IMR-90 (cell line): ENCODE measurements around the gene MDM2. TPM values are rescaled to one million over a fixed set of nuclear protein-coding genes. Genes with fewer than 3 reads are reported as not detected.

Experiments
- ATAC-seq: fragments of 200-7000 bp; cut with Tn5 transposase; 2 replicates; pipeline ENCODE4 v1.9.1; 2020; ENCODE audit warnings: low read depth, mild to moderate bottlenecking, moderate library complexity
- BruUV-seq: library from RNA; stranded (reverse); fragments of 400-500 nt; replicated peaks from 2 replicates; lab custom pipeline; 2021; lab: Mats Ljungman, UMichigan
- CTCF ChIA-PET: fragments of 300-600 bp; formaldehyde crosslinking; extraction: SDS; loops from one replicate; lab custom pipeline; 2021; ENCODE audit warnings: antibody characterized with exemption; lab: Yijun Ruan, JAX
- POLR2A ChIA-PET: fragments of 300-600 bp; sonication (Branson Sonifier 250); formaldehyde crosslinking; loops from one replicate; lab custom pipeline; 2022; ENCODE audit warnings: antibody characterized with exemption; ENCODE audit not compliant: unreplicated experiment; lab: Charles Lee
- DNase-seq: peaks from one replicate; pipeline ENCODE4 v3.0.0; 2013
- H2AFZ ChIP-seq: replicated peaks from 2 replicates; pipeline ENCODE3; 2013; ENCODE audit warnings: low read length, mild to moderate bottlenecking; ENCODE audit not compliant: poor library complexity
- H2AK5ac ChIP-seq: 2 replicates; pipeline ENCODE4 v1.6.1; 2013; ENCODE audit warnings: low read depth, low read length, inconsistent platforms
- H2AK9ac ChIP-seq: replicated peaks from 2 replicates; pipeline ENCODE3; 2013; ENCODE audit warnings: mild to moderate bottlenecking, low read depth, low read length, moderate library complexity; ENCODE audit not compliant: poor library complexity
- H2BK120ac ChIP-seq: 2 replicates; pipeline ENCODE4 v1.6.1; 2013; ENCODE audit warnings: low read depth, low read length, inconsistent platforms
- H2BK15ac ChIP-seq: 3 replicates; pipeline ENCODE4 v1.6.1; 2013; ENCODE audit warnings: low read depth, low read length, inconsistent platforms
- H2BK20ac ChIP-seq: 2 replicates; pipeline ENCODE4 v1.6.1; 2013; ENCODE audit warnings: low read depth, mild to moderate bottlenecking, inconsistent platforms, low read length, moderate library complexity
- H2BK5ac ChIP-seq: 2 replicates; pipeline ENCODE4 v1.6.1; 2013; ENCODE audit warnings: mild to moderate bottlenecking, low read depth, low read length, inconsistent platforms; ENCODE audit not compliant: poor library complexity, severe bottlenecking
- H3K14ac ChIP-seq: replicated peaks from 2 replicates; pipeline ENCODE4 v1.6.1; 2013; ENCODE audit warnings: low read depth, low read length, inconsistent platforms
- H3K18ac ChIP-seq: 2 replicates; pipeline ENCODE4 v1.6.1; 2013; ENCODE audit warnings: low read depth, low read length, control low read depth
- H3K23ac ChIP-seq: 2 replicates; pipeline ENCODE4 v1.6.1; 2013; ENCODE audit warnings: low read depth, low read length, inconsistent platforms
- H3K27ac ChIP-seq: 2 replicates; pipeline ENCODE4 v1.5.1; 2013; ENCODE audit warnings: mild to moderate bottlenecking, control low read depth, low read length; ENCODE audit not compliant: insufficient read depth
- H3K27me3 ChIP-seq: 2 replicates; pipeline ENCODE4 v1.6.1; 2013; ENCODE audit warnings: low read length; ENCODE audit not compliant: control insufficient read depth, insufficient read depth
- H3K36me3 ChIP-seq: 2 replicates; pipeline ENCODE4 v1.6.1; 2013; ENCODE audit warnings: low read length, mixed read lengths; ENCODE audit not compliant: control insufficient read depth, insufficient read depth
- H3K4ac ChIP-seq: 2 replicates; pipeline ENCODE4 v1.6.1; 2013; ENCODE audit warnings: low read depth, low read length, inconsistent platforms
- H3K4me1 ChIP-seq: 2 replicates; pipeline ENCODE4 v1.6.1; 2013; ENCODE audit warnings: low read length, mixed read lengths; ENCODE audit not compliant: control insufficient read depth, insufficient read depth
- H3K4me2 ChIP-seq: 2 replicates; pipeline ENCODE4 v1.6.1; 2013; ENCODE audit warnings: low read depth, mild to moderate bottlenecking, control low read depth, low read length, moderate library complexity
- H3K4me3 ChIP-seq: 2 replicates; pipeline ENCODE4 v1.5.1; 2013; ENCODE audit warnings: low read depth, mild to moderate bottlenecking, control low read depth, low read length, moderate library complexity; ENCODE audit not compliant: insufficient read depth
- H3K56ac ChIP-seq: 2 replicates; pipeline ENCODE4 v1.6.1; 2013; ENCODE audit warnings: low read length, inconsistent platforms; ENCODE audit not compliant: insufficient read depth; ENCODE audit errors: extremely low read depth
- H3K79me1 ChIP-seq, 2 experiments: 2 replicates each; pipeline ENCODE4 v1.6.1; 2013; ENCODE audit warnings: low read length in 2 of 2, inconsistent platforms in 1 of 2, low read depth in 1 of 2
- H3K9ac ChIP-seq: 2 replicates; pipeline ENCODE4 v1.6.1; 2013; ENCODE audit warnings: low read depth, low read length, control low read depth
- H3K9me1 ChIP-seq: 2 replicates; pipeline ENCODE4 v1.6.1; 2013; ENCODE audit warnings: low read length, inconsistent platforms; ENCODE audit not compliant: insufficient read depth
- H3K9me3 ChIP-seq: 2 replicates; pipeline ENCODE4 v1.6.1; 2013; ENCODE audit warnings: low read length; ENCODE audit not compliant: control insufficient read depth, insufficient read depth
- H4K20me1 ChIP-seq: 2 replicates; pipeline ENCODE4 v1.6.1; 2013; ENCODE audit warnings: low read length, inconsistent platforms; ENCODE audit not compliant: insufficient read depth
- H4K5ac ChIP-seq: 2 replicates; pipeline ENCODE4 v1.6.1; 2013; ENCODE audit warnings: mild to moderate bottlenecking, low read depth, low read length, control low read depth
- H4K8ac ChIP-seq, 2 experiments: 2 replicates each; pipeline ENCODE4 v1.6.1; 2013; ENCODE audit warnings: low read depth in 2 of 2, low read length in 2 of 2, control low read depth in 1 of 2, inconsistent platforms in 1 of 2
- H4K91ac ChIP-seq: 2 replicates; pipeline ENCODE4 v1.6.1; 2013; ENCODE audit warnings: low read depth, low read length, inconsistent platforms; ENCODE audit not compliant: insufficient read depth
- FOS ChIP-seq: fragments of 150-350 bp; IDR thresholded peaks from 2 replicates; pipeline ENCODE4 v1.6.1; 2016; ENCODE audit warnings: low read depth, low read length
- NFE2L2 ChIP-seq: fragments of 150-350 bp; IDR thresholded peaks from 2 replicates; pipeline ENCODE4 v1.6.1; 2016; ENCODE audit warnings: low read depth, mild to moderate bottlenecking, low read length
- WGBS, 2 experiments: methylation state at CpG; one replicate each; pipeline versions ENCODE4 v1.1.5 to v1.1.7; 2013; ENCODE audit warnings: missing lambda C conversion rate in 2 of 2; ENCODE audit not compliant: insufficient read length in 1 of 2; ENCODE audit errors: extremely low coverage in 2 of 2; 5-methylcytosine and 5-hydroxymethylcytosine counted together
- dilution Hi-C: fragments of 300-500 bp; cut with HindIII; formaldehyde crosslinking; loops from one replicate; pipeline ENCODE4 v1.14.3; 2018; ENCODE audit warnings: low sequenced_read_pairs; ENCODE audit not compliant: unreplicated experiment
- in situ Hi-C: fragments of 300-500 bp; cut with MboI; formaldehyde crosslinking; loops from 3 replicates; pipeline ENCODE4 v1.14.3; 2019; ENCODE audit warnings: low sequenced_read_pairs, inconsistent platforms, mixed read lengths
- intact Hi-C: fragments of 100-400 bp; cut with micrococcal nuclease; formaldehyde crosslinking; loops from 2 replicates; pipeline ENCODE4 v1.10.0; 2022
- polyA plus RNA-seq, 3 experiments: library from polyadenylated mRNA; depleted of rRNA; stranded (reverse); fragments of >200 nt; gene quantifications; 2 replicates each; pipeline ENCODE4 v1.2.3, GENCODE V29; 2012; ENCODE audit warnings: low replicate concordance in 1 of 3
- total RNA-seq: library from RNA; depleted of rRNA; stranded (reverse); fragments of >200 nt; gene quantifications from 2 replicates; pipeline ENCODE4 v1.2.3, GENCODE V29; 2012

The MDM2 gene
- total and polyA plus RNA-seq, 2 of the 4 experiments (the other 2 are of a cell fraction): 21.9 to 196 TPM

- ChIA-PET POLR2A (interaction anchor here (0.5 kb wide), 1 partner anchor 14 kb away, joined by 4 read pairs; no protein-coding TSS in a partner anchor), CTCF (no interaction called here)
- Histone ChIP-seq H3K4me1 (no peaks in the 10 kb centered on the region; the same call in 1 of the 2 replicates), H3K14ac (no peak overlapping the region; the same call in 1 of the 2 replicates), H2BK120ac (peak overlapping the region; percentile 3; the same call in 1 of the 2 replicates), H4K91ac (no peak overlapping the region), H3K27me3 (no peaks in the 10 kb centered on the region), H3K9me1 (peaks cover 9% of the 10 kb centered on the region; the same call in 1 of the 2 replicates), H2BK5ac (peak overlapping the region; percentile 67), H4K20me1 (no peaks in the 10 kb centered on the region), H4K5ac (no peak overlapping the region), H3K79me1 (no peaks in the 10 kb centered on the region), H2BK15ac (no peak overlapping the region), H3K4ac (peak overlapping the region; percentile 3; the same call in 1 of the 2 replicates), H3K4me2 (no peak overlapping the region), H3K56ac (no peak overlapping the region), H2AFZ (no peak overlapping the region), H3K4me3 (no peak overlapping the region), H2AK5ac (no peak overlapping the region), H3K27ac (peak overlapping the region; percentile 37), H3K18ac (no peak overlapping the region; the same call in 1 of the 2 replicates), H3K9me3 (no peaks in the 10 kb centered on the region), H2AK9ac (no peak overlapping the region), H3K36me3 (no peaks in the 10 kb centered on the region), H2BK20ac (0 out of 2 replicates have a peak overlapping the region, but pooled peaks have one; percentile 65), H3K23ac (no peak overlapping the region), H3K9ac (no peak overlapping the region), H4K8ac (peak overlapping the region in 1 of 2 experiments; percentile 32; a peak in 1 of 4 replicates)
- no CpG with 5 or more reads among the region's 3 CpGs for WGBS, 2 experiments
- TF ChIP-seq NFE2L2: no peak
- peak; percentile 57 for TF ChIP-seq FOS
- in situ Hi-C loops (no loop called here), intact Hi-C loops (no loop called here), dilution Hi-C loops (no loop called here)
- peak; percentile 86 for DNase-seq
- no TSS peak for BruUV-seq
- ATAC-seq: peak; percentile 97
These were observed 13.2 kb upstream of the MDM2 start for GRCh38 chr12:68794653-68795251.
